Measurements from ENCODE around the gene TTBK1.

The TTBK1 gene

GRCh38 chr6:43267619-43268354 lies 24.5 kb downstream of the TTBK1 start:
- DNase-seq (ENCODE audit: low read depth), result no peak
- no peak overlapping the region for H3K4me3 ChIP-seq (ENCODE audit: low read depth, low read length)

GRCh38 chr6:43268355-43268700 lies 25.0 kb downstream of the TTBK1 start:
- no peak for DNase-seq (ENCODE audit: low read depth)

GRCh38 chr6:43268782-43269272 lies 25.5 kb downstream of the TTBK1 start:
- DNase-seq (ENCODE audit: low read depth), result no peak
- no peak overlapping the region for H3K4me3 ChIP-seq (ENCODE audit: low read depth, low read length)

More at GRCh38 chr6:43268355-43268700, 25.0 kb downstream of the TTBK1 start:
- H3K4me3 ChIP-seq (ENCODE audit: low read depth, low read length), result no peak overlapping the region

GRCh38 chr6:43269273-43270007 lies 26.2 kb downstream of the TTBK1 start:
- peak overlapping the region; percentile 30 for H3K4me3 ChIP-seq (ENCODE audit: low read depth, low read length)
- DNase-seq (ENCODE audit: low read depth), result no peak

GRCh38 chr6:43271103-43271815 lies 28.0 kb downstream of the TTBK1 start:
- DNase-seq (ENCODE audit: low read depth), result no peak

GRCh38 chr6:43271944-43272343 lies 28.7 kb downstream of the TTBK1 start:
- H3K4me3 ChIP-seq (ENCODE audit: low read depth, low read length), result no peak overlapping the region
- DNase-seq (ENCODE audit: low read depth), result no peak

More at GRCh38 chr6:43271103-43271815, 28.0 kb downstream of the TTBK1 start:
- no peak overlapping the region for H3K4me3 ChIP-seq (ENCODE audit: low read depth, low read length)

GRCh38 chr6:43273707-43274106 lies 30.4 kb downstream of the TTBK1 start:
- no peak overlapping the region for H3K4me3 ChIP-seq (ENCODE audit: low read depth, low read length)
- no peak for DNase-seq (ENCODE audit: low read depth)

GRCh38 chr6:43274127-43274915 lies 31.0 kb downstream of the TTBK1 start:
- H3K4me3 ChIP-seq (ENCODE audit: low read depth, low read length), result no peak overlapping the region
- no peak for DNase-seq (ENCODE audit: low read depth)

GRCh38 chr6:43274916-43275597 lies 31.8 kb downstream of the TTBK1 start:
- no peak for DNase-seq (ENCODE audit: low read depth)
- peak overlapping the region; percentile 36 for H3K4me3 ChIP-seq (ENCODE audit: low read depth, low read length)

GRCh38 chr6:43275801-43276576 lies 32.7 kb downstream of the TTBK1 start:
- no peak overlapping the region for H3K4me3 ChIP-seq (ENCODE audit: low read depth, low read length)
- DNase-seq (ENCODE audit: low read depth), result no peak

- DNase-seq (ENCODE audit: low read depth), result no peak
- H3K4me3 ChIP-seq (ENCODE audit: low read depth, low read length), result no peak overlapping the region
Measured at GRCh38 chr6:43276577-43277305, 33.5 kb downstream of the TTBK1 start.

- no peak for DNase-seq (ENCODE audit: low read depth)
- no peak overlapping the region for H3K4me3 ChIP-seq (ENCODE audit: low read depth, low read length)
Measured at GRCh38 chr6:43277306-43277642, 34.0 kb downstream of the TTBK1 start.

GRCh38 chr6:43277643-43278523 lies 34.6 kb downstream of the TTBK1 start:
- no peak for DNase-seq (ENCODE audit: low read depth)
- H3K4me3 ChIP-seq (ENCODE audit: low read depth, low read length), result no peak overlapping the region

- DNase-seq (ENCODE audit: low read depth), result no peak
- no peak overlapping the region for H3K4me3 ChIP-seq (ENCODE audit: low read depth, low read length)
Measured at GRCh38 chr6:43278524-43279078, 35.3 kb downstream of the TTBK1 start.

- no peak for DNase-seq (ENCODE audit: low read depth)
- no peak overlapping the region for H3K4me3 ChIP-seq (ENCODE audit: low read depth, low read length)
Measured at GRCh38 chr6:43280234-43280633, 37.0 kb downstream of the TTBK1 start.

GRCh38 chr6:43282060-43282459 lies 38.8 kb downstream of the TTBK1 start:
- H3K4me3 ChIP-seq (ENCODE audit: low read depth, low read length), result no peak overlapping the region
- no peak for DNase-seq (ENCODE audit: low read depth)
